GM18511 (cell line): ENCODE measurements around the gene SMIM13.
A peak's percentile ranks its signal among the peaks of the same experiment; 100 is the strongest.

Experiments
- ATAC-seq: cut with Tn5 transposase; IDR thresholded peaks from one replicate; pipeline ENCODE4 v1.9.1; 2021; ENCODE audit warnings: mild to moderate bottlenecking, moderate library complexity; ENCODE audit not compliant: unreplicated experiment

Gene SMIM13

GRCh38 chr6:11093626-11094410, at the start of gene SMIM13:
Gene SMIM13, plus strand, starts transcription at chr6:11093834. Its CDS starts 480 bp downstream, at chr6:11094314.
- ATAC-seq = peak; percentile 89

DNA sequence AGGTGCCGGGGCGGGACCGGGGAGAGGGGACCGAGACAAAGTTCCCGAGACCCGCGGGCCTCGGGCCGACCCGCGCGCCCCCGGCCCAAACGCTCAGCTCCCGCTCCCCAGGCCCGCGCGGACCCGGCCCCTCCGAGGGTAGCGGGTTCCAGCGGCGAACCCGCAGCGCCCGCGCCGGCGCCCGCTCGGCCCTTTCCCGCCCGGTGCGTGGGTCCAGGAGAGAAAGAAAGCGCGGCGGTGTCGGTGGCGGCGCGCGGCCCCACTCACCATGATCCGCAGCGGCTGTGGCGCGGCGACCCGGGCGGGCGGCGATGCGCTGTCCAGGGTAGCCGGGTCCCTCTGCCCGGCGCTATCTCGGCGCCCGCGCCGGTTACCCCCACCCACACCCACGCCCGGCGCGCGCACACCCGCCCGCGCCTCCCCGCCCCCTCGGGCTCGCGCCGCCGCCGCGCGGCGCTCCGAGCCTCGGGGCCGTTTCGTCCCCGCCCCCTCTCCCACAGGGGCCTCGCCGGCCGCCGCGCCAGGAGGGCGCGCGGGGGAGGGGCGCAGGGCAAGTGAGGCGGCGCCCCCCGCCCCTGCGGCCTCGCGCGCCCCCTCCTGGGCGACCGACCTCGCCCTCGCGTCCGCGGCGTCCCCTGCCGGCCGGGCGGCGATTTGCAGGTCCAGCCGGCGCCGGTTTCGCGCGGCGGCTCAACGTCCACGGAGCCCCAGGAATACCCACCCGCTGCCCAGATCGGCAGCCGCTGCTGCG, 49.5 kb upstream of the SMIM13 start, which contains the start of gene ELOVL2:
ELOVL2 (minus strand) TSS at position 345 of the 751 bp plus-strand sequence; CDS start at position 270, 75 bp downstream.
- no peak for ATAC-seq

GRCh38 chr6:11044712-11045167, 48.9 kb upstream of the SMIM13 start:
- no peak for ATAC-seq

- ATAC-seq = no peak
Observed at GRCh38 chr6:11050731-11051130, 42.9 kb upstream of the SMIM13 start.

GRCh38 chr6:11053307-11053706, 40.3 kb upstream of the SMIM13 start:
- ATAC-seq = no peak

DNA sequence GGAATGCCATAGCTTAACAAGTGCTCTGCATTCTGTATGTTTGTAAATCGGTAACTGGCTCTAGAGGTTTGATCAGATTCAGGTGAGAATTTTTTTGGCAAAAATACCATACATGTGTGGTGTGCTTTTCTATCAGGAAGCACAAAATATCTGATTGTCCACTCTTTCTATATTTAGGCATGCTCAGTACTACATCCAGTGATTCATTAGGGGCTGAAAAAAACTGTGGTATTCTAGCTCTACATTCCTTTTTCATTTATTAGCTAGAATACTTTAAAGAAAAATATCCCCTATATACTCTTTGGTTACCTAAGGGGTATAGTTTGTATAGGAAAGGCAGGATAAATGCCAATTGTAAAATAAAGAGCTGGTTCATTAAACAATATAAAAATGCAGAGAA, 38.9 kb upstream of the SMIM13 start:
- no peak for ATAC-seq

- ATAC-seq = no peak
Observed at GRCh38 chr6:11055127-11055627, 38.5 kb upstream of the SMIM13 start.

DNA sequence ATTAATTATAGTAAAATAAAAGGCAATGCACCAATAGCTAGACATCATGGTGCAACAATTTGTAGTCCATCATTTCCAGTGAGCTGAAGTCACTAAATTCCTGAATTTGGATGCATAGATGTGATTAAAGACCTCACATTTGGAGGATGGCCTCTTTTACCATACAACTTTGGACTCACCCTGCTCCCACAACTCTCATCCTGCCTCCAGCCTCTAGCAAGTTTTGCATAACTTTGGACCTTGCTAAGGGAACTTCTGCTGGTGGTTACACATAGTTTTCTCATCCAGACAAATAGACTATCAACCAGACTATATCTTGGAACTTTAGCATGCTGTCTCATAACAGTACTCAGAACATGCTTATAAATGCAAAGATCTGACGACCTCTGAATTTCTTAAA, 36.8 kb upstream of the SMIM13 start:
- no peak for ATAC-seq

DNA sequence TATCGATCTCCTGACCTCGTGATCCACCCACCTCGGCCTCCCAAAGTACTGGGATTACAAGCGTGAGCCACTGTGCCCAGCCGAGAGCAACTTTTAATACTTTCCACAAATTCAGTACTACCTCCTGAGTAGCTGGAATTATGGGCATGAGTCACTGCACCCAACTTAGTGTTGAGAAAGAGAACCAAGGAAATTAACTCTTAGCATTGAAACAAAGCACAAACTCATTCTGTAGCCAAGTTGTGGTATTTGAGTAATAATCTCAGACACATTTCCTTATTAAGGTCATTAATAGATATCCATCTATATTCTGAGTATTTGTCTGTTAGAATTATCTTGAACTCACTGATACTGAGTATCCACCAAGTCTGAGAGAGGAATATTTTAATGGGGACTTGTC, 35.2 kb upstream of the SMIM13 start:
- ATAC-seq = no peak

DNA sequence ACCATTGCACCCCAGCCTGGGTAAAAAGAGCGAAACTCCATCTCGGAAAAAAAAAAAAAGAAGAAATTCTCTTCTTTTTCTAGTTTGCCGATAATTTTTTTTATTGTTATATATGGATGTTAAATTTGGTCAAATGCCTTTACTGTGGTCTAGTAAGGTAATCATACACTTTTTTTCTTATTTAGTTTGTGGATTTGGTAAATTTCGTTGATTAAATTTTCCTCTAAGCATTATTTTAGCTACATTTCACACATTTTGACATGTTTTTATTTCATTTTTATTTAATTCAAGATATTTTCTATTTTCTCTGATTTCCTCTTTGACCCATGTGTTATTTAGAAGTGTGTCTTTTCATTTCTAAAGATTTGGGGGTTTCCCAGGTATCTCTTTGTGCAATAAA, 31.6 kb upstream of the SMIM13 start:
- no peak for ATAC-seq

DNA sequence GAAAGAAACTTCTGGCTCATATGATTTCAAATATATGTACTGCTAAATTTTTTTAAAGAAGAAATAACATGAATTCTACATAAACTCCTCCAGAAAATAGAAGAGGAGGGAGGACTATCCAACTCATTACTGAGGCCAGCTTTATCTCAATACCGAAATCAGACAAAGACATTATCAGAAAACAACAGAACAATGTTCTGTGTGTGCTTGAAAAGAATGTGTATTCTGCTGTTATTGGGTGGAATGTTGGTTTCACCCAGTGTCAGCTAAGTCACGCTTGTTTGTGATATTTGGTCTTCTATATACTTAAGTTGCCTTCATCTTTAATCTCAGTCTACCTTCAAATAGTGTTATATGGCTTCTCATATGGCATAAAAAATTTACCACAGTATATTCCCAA, 30.9 kb upstream of the SMIM13 start:
- no peak for ATAC-seq

DNA sequence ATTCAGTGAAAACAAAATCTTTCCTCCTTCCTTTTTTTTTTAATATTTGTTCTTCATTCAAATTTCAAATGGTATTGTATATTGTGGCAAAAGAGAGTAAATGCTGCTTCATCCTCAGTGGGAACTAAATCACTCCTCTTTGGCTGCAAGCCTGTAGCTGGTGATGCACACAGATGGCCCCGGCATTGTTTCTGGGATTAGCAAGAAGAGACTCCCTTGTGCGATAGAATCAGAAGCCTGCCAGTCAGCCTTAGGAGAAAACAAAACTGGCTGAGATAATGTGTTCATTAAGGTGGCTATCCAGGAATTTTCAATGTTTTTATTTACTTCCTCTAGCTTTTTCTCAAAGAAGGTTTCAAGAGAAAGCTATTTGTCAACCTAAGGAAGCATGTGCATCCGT, 28.8 kb upstream of the SMIM13 start:
- no peak for ATAC-seq

- ATAC-seq = no peak
Observed at GRCh38 chr6:11065436-11066202, 28.0 kb upstream of the SMIM13 start.

- no peak for ATAC-seq
Observed at GRCh38 chr6:11066505-11067347, 26.9 kb upstream of the SMIM13 start.

GRCh38 chr6:11067348-11067747, 26.3 kb upstream of the SMIM13 start:
- ATAC-seq = no peak

GRCh38 chr6:11069760-11070159, 23.9 kb upstream of the SMIM13 start:
- ATAC-seq = no peak

GRCh38 chr6:11072101-11072500, 21.5 kb upstream of the SMIM13 start:
- ATAC-seq = no peak

DNA sequence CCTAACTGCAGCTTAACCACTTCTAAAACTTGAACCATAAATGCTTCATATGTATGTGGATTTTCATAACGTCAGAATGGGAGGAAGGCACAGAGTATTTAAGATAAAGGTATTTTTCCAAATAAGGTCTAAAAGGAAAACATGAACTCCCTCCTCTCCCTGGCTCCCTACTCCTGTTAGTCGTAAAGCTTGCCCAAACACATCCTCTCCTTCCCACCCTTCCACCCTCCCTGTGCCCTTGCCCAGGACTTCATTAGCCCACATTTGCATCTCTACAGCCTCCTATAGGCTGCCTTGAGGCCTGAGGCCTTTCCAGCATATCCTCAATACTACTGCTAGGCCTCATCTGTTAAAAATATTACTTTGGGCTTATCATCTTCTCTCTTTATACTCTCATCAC, 17.1 kb upstream of the SMIM13 start:
- ATAC-seq = no peak

- no peak for ATAC-seq
Observed at GRCh38 chr6:11078266-11078665, 15.4 kb upstream of the SMIM13 start.

GRCh38 chr6:11080296-11080695, 13.3 kb upstream of the SMIM13 start:
- no peak for ATAC-seq
